22Rv1 (cell line): ENCODE data around the gene PKLR.

ENCODE experiments used
- CTCF ChIP-seq: fragments of 450-650 bp; IDR thresholded peaks from 2 replicates; pipeline ENCODE4 v1.5.1; 2017; ENCODE audit warnings: mild to moderate bottlenecking
- ZFX ChIP-seq: fragments of 450-650 bp; IDR thresholded peaks from 2 replicates; pipeline ENCODE4 v1.6.1; 2017; ENCODE audit warnings: antibody characterized with exemption, borderline replicate concordance

GRCh38 chr1:155326631-155327037, 25.4 kb upstream of the PKLR start:
- TF ChIP-seq CTCF (no peak), ZFX (no peak)
